HCT116 (cell line): ENCODE measurements around the gene CDHR5.

Experiments
- CEBPB ChIP-seq: IDR thresholded peaks from 2 replicates; pipeline ENCODE4 v1.6.1; 2012; ENCODE audit warnings: low read depth
- EGR1 ChIP-seq: IDR thresholded peaks from 2 replicates; pipeline ENCODE4 v1.6.1; 2012; ENCODE audit warnings: low read depth

GRCh38 chr11:608791-609251 is 15.9 kb downstream of the CDHR5 start:
- TF ChIP-seq CEBPB, result no peak
- TF ChIP-seq EGR1, result no peak
